M059J (cell line): Measurements from ENCODE around the gene ARPC4. TPM values are rescaled to one million over a fixed set of nuclear protein-coding genes. Genes with fewer than 3 reads are reported as not detected.

ENCODE experiments used
- DNase-seq: peaks from one replicate; pipeline ENCODE4 v3.0.0-alpha.2; 2012; ENCODE audit warnings: low read depth
- total RNA-seq: library from RNA; depleted of rRNA; stranded (reverse); fragments of >200 nt; shearing (Covaris generic); gene quantifications from 2 replicates; pipeline ENCODE4 v1.2.3, GENCODE V29; 2014

ARPC4 gene
- total RNA-seq, 1 experiment from 2014 or later = 190 TPM

DNA sequence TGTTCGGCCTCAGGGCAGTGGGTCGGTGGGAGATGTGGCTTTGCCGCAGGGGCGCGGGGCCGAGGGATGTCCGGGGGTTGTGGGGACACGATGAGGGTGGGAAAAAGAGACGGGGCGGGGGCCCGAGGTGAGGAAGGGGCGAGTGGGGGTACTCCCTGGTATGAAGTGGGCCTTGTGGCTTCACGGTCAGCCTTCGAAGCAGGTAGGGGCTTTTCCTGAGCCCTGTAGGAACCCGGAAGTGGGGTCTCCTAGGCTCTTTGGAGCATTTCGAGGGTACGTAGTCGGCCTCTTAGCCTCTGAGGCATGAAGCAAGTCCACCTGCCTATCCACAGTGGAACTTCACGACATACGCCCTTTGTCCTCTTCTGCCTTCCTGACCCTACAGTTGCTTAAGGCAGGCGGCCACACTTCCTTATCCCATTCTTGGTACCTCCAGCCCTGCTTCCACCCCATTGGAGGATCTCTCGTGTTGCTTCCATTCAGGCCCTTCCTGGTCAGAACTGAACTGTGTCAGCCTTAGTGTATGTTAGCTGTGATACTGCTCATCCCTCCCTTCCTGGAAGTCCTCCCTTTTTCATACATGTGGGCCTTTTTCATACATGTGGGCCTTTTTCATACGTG lies 389 bp downstream of the ARPC4 start:
- peak; percentile 43 for DNase-seq

DNA sequence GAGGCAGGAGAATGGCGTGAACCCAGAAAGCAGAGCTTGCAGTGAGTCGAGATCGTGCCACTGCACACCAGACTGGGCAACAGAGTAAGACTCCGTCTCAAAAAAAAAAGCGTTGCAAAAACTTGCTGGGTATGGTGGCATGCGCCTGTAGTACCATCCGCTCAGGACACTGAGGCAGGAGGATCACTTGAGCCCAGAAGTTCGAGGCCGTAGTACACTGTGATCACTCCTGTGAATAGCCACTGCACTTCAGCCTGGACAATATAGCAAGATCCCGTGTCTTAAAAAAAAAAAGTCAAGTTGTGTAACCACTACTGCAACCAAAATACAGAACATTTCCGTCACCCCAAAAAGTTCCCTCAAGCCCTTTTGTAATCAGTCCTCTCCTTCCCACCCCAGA lies 1.5 kb downstream of the ARPC4 start:
- no peak for DNase-seq

DNA sequence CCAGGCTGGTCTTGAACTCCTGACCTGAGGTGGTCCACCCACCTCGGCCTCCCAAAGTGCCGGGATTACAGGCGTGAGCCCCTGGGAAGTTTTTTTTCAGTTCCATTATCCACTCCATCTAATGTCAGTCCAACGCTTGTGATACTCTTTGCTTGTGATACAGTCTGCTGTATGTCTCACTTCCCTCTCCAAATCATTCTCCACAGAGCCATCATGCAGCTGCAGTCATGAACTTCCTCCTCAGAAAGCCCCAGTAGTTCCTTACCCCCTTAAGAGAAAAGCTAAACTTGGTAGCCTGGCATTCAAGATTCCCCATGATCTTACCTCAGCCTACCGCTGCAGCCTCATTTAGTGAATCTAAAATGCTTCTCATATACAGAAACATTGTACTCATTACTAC lies 2.3 kb downstream of the ARPC4 start:
- DNase-seq = no peak

DNA sequence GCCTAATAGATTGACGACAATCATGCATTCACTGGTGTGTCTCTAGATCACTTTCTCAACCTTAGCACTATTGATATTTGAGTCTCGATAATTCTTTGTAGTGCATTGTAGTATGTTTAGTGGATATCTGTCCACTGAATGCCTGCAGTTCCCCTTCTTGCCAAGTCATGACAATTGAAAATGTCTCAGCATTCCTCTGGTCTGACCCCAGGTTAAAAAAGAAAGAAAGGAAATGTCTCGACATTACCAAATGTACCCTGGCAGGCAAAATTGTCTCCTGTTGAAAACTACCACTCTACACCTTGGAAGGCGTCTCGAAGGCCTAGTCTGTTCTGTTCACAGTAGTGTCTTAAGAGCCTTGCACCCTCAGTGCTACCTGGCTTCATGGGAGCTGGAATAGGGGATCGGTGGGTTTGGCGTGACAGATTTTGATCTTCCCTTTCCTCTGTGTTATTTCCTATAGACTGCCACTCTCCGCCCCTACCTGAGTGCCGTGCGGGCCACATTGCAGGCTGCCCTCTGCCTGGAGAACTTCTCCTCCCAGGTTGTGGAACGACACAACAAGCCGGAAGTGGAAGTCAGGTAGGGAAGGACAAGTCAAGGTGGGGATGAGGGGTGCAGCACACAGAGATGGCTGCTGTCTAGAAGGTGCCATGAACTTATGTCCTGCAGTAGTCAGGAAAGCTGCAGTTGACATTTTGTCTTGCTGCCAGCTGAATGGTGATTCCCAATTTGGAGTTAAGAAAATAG lies 4.5 kb downstream of the ARPC4 start:
- DNase-seq = no peak

DNA sequence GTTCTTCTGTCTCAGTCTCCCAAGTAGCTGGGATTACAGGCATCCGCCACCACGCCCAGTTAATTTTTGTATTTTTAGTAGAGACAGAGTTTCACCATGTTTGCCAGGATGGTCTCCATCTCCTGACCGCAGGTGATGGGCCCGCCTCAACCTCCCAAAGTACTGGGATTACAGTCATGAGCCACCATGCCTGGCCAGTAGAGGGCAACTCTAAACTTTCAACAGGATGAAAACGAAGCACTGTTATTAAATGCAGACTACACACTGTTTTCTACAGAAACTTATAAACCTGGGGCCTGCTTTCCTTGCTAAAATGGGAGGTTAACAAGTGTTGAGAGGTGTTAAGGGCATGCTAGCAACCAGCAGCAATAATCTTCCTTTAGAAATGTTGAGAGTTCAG lies 7.6 kb downstream of the ARPC4 start:
- no peak for DNase-seq

DNA sequence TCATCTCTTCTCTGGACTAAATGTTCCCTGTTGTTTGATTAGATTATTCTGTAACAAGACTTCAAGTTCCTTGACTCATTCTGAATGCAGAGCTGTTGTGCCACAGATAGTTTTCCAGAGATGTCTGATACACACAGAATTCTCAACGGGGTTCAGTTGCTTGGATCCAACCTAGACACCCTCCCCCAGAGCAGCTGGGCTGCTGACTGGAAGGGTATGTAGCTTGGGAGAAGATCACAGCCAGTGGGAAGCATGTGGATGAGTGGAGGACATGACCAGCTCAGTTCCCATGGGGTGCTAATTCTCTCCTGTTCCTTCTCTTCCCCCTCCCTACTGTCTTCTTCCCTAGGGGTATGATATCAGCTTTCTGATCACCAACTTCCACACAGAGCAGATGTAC lies 10.6 kb downstream of the ARPC4 start:
- DNase-seq = no peak

DNA sequence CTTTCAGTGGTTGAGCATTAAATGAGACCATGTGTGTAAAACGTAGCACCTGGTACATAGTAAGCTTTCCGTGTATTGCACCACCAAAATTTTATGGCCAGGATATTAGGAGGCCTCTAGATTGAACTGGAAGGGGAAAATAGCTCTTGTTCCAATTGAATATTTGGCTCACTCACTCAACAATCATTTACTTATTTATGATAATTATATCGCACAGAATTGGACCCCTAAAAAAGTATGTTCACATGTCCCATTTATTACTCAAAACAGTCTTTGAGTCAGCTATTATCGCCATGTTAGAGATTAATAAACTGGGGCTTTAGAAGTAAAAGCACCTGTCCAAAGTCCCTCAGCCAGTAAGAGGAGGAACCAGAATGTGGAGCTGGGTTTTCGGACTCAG lies 12.1 kb downstream of the ARPC4 start:
- DNase-seq = no peak

DNA sequence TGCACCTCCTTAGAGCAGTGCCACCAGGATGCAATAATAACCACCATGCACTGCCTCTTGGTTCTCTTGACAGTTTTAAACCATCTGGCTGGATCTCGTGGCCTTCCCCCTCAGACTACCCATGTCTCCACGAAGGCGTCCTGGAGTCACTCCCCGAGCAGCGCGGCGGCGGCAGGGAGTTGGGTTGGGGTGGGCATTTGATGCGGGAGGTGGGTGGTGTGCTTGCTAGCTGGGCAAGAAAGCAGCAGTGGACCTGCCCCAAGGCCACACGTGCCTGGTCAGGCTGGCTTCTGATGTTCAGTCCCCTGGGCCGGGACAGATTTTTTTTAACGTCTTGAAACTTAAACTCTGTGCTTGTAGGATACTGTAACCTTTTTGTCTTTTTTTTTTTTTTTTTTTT lies 13.3 kb downstream of the ARPC4 start:
- no peak for DNase-seq

DNA sequence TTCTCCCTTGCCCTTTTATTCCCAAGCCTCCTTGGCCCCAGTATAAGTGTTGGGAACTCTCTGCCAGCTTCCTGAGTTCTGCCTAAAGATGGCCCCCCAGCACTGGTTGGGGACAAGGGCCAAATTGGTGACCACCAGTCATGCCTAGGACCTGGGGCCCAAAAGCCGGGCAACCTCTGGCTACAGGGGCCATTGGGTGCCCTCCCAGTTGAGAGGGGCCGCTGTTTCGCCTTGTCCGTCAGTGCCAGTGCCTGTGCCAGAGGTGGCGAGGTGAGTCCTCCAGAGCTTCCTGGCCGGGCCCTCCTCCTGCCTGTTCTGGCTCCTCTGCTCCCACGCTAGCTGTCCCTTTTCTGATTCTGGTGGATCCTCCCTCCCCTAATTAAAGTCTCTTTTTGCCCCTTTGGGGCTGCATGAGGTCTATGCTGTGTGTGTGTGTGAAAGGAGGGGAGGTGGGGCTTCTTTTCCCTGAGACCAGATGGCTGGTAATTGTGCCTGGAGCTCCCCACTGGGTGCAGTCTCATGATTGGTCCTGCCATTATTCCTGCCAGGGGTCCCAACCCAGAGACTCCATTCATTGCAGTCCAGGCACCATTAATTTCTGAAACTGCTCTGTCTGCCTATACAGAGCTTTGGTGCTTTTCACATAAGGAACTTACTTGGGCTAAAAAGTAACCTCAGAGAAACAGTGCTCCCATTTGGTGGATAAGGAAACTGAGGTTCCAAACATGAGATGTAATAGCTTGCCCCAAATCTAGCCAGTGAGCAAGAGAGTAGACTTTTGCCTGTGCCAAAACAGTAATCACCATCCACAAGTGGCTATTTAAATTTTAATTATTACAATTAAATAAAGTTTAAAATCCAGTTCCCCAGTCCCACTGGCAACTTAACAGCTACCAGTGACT lies 14.1 kb downstream of the ARPC4 start:
- no peak for DNase-seq

DNA sequence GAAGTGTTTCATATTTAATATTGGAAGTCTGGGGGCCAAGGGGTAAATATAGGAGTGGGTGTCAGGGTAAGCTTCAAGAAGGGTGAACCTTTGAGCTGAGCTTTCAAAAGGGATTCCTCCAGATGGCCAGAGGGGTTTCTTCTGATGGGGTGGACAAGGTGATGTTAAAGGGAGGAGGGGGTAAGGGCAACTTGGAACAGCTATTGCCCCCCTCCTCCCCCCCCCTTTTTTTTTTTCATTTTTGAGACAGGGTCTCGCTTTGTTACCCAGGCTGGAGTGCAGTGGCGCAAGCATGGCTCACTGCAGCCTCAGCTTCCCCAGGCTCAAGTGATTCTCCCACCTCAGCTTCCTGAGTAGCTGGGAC lies 15.1 kb downstream of the ARPC4 start:
- DNase-seq = no peak

DNA sequence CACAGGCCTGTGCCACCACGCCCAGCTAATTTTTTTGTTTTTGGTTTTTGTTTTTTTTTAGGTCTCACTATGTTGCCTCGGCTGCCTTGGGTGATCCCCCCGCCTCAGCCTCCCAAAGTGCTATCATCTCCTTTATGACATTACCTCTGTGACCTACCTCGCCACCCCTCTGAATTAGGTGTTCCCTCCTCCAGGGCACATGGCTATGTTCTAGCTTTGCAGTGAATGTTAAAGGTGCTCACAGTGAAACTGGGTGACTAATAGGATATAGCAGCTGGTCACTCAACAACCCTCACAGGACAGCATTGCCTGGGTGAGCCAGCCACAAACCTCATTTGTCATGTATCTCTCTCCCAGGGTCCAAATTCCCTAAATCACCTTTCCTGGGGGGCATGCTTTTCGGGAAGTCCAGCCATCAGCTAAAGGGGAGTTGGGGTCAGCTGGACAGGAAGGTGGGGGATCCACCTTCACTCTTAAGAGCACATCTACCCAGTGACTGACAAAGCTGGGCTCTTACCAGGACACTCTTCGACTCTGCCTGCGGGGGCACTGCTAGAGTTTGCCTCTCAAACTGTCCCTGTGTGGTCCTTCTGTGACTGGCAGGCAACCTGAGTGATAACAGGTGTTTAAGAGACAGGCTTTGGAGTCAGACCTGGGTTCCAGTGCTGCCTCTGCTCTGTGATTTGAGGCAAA lies 15.6 kb downstream of the ARPC4 start:
- DNase-seq = peak; percentile 55

DNA sequence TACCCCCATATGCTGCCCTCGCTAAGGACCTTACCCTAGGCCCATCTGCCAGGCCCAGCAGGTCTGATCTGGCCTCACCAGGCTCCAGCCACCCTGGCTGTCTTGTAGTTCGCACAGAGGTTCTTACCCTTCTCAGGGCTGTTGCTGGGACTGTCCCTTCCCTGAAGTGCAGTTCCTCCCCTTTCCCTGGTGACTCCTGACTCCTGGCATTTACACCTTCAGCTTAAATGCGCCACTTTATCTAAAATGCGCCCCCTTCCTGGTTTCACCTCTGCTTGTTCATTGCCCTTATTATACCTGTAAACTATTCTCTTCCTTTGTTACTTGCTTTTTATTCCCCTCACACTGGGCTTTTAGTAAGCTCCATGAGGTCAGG lies 16.3 kb downstream of the ARPC4 start:
- DNase-seq = peak; percentile 32

DNA sequence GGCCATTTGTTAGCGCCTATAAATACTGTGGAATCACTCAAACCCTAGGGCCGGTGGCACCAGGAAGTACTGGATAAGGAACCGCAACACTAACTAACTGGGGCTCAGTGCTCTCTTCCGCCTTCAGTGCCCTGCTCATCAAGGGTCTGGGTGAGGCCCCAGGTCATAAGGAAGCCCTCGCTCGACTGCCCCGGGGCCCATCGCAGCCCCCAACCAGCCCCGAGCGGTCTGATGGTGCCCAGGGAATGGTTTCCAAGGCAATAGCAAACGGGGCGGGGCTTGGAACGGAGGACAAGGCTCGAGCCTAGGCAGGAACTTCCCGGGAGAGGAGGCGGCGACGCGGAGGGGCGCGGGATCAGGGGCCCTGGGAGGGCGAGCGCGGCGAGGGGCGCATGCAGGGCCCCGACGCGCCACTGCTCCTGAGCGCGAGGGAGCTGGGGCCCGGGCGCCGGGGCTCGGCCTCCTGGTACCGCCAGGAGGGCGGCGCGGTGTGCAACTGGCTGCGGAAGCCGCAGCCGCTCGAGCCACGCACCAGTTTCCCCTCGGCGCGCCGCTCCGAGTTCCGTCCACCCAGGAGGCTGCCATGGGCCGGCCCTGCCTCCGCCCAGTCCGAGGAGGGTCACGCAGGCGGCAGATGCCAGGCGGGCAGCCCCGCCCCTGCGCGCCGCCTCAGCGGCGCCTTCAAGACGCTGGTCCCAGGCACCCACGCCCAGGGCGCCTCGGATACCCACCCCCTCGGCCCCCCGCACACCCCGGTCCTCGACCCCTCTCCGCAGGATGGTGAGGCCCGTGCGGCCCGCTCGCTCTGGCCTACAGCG lies 16.9 kb downstream of the ARPC4 start, which contains the start of gene TTLL3:
TSS of gene TTLL3 (plus strand) at position 648 of the 818 bp plus-strand sequence. CDS start 400 bp downstream, outside the sequence.
- DNase-seq = peak; percentile 63

DNA sequence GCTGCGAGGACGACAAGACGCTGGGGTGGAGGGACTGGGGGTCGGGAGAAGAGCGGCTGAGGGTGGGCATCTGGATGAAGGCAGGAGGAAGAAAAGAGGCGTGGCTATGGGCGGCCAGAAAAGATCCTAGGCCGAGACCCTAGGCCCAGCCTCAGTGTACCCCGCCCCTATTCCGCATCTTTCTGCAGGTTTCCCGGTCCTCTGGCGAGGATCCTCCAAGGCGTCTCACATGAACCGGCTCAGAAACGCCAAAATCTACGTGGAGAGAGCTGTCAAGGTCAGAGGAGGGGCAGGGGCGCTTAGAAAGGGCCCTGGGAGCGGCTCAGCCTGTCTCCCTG lies 17.5 kb downstream of the ARPC4 start:
- no peak for DNase-seq

DNA sequence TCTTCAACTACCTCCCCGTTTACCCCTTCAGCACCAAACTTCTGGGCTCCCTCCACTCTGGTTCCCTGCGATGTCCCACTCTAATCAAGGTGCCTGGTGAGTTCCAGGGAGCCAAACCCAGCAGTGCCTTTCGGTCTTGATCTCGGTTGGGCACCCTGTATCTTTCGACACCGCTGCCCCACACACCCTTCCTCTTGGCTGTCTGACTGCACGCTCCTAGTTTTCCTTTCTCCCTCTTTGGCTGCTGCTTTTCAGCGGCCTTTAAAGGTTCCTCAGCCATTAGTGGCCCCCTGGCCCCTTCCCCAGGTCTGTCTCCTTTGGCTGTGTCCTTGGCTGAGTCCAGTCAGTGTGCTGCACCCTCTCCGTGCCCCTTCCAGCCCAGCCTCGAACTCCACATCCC lies 18.0 kb downstream of the ARPC4 start:
- DNase-seq = no peak

DNA sequence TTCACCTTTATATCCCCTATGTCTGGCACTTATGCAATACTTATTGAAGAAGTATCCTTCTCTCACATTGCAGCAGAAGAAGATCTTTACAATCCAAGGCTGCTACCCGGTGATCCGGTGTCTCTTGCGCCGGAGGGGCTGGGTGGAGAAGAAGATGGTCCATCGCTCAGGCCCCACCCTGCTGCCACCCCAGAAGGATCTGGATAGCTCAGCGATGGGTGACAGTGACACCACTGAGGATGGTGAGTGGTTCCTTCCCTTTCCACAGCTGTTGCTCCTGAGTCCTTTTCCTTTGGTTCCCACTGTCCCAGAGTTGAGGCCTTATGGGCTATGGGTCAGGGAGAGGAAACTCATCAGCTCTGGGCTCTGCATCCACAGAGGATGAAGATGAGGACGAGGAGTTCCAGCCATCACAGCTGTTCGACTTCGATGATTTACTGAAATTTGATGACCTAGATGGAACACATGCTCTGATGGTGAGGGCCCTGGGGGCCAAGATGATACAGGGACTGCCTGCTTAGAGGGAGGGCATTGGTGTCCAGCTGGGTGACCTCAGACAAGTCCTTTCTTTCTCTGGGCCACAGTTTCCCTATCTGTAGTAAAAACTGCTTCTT lies 20.1 kb downstream of the ARPC4 start:
- DNase-seq = no peak

DNA sequence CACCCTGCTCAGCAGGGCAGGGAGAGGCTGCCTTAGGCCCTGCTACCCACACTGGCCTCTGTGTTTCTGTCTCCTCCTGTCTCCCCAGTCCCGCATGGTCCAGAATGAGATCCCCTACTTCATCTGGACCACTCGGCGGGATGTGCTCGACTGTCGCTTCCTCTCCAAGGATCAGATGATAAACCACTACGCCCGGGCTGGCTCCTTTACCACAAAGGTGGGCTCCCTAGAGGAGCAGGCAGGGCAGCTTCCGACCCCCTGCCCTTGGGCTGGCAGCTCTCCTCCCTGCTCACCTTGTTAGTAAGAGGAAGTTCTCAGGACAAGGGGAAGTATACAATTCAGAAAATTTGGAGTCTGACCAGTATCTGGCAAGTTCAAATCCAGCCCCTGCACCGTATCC lies 23.1 kb downstream of the ARPC4 start:
- no peak for DNase-seq

DNA sequence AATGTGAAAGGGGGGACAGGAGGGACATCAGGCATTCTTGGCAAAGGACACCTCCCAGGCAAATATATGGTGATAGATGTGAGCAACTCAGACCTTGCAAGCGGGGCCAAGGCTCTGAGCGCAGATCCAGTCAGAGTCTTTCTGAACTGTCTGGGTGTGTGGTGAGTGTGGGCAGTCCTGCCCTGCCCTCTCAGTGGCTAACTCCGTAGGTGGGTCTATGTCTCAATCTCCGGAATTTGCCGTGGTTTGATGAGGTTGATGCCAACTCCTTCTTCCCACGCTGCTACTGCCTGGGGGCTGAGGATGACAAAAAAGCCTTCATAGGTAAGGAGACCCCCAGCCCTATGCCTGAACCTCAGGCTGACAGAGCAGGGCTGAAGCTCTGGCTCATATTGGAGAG lies 24.6 kb downstream of the ARPC4 start:
- no peak for DNase-seq

DNA sequence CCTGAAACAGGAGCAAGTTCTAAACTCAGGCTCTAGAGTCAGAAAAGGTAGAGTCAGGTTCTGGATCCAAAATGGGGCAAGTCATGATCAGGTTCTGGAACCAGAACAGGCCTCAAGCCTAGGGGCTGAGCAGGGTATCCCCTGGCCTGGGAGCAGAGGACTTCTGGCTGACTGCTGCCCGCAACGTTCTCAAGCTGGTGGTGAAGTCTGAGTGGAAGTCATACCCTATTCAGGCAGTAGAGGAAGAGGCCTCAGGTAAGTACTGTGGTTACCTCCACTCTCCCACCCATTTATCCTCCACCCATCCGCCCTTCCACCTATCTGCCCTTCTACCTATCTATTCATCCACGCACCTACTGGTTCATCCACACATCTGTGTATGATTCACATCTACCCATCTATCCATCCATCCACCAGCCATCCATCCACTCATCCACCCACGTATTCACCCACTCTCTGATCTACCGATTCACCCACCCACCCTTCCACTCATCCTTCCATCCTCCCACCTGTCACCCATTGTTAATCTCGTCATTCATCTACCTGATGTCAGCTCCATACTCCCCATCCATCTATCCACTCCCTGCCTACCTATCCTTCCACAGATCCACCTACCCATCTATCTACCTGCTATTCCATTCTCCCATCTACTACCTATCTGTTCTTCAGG lies 25.9 kb downstream of the ARPC4 start:
- no peak for DNase-seq

DNA sequence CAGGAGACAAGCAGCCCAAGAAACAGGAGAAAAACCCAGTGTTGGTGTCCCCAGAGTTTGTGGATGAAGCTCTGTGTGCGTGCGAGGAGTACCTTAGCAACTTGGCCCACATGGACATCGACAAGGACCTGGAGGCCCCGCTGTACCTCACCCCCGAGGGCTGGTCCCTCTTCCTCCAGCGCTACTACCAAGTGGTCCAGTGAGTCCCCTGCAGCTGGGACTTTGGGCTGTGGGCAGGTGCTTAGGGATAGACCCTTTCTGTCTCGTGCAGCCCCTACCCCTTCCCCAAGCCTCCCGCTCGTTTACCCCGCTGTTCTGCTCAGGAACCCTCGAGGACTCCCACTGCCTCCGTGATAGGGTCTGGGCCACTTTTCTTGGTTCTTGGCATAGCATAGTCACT lies 27.7 kb downstream of the ARPC4 start:
- no peak for DNase-seq
